WTC11 (cell line): ENCODE results near the gene PTPRN2. TPM values are rescaled to one million over a fixed set of nuclear protein-coding genes. Genes with fewer than 3 reads are reported as not detected.

Experiments used
- ATAC-seq: fragments of 200-7000 bp; cut with Tn5 transposase; 2 replicates; pipeline ENCODE4 v1.10.0; 2021; ENCODE audit warnings: mild to moderate bottlenecking, moderate library complexity
- CTCF ChIA-PET: fragments of 300-600 bp; sonication (Branson Sonifier 250); formaldehyde crosslinking; loops from one replicate; lab custom pipeline; 2021; ENCODE audit warnings: antibody characterized with exemption; lab: Charles Lee
- POLR2A ChIA-PET: fragments of 350-600 bp; sonication (Branson Sonifier 250); formaldehyde crosslinking; loops from one replicate; lab custom pipeline; 2021; ENCODE audit warnings: antibody characterized with exemption; lab: Charles Lee
- DNase-seq: peaks from one replicate; pipeline ENCODE4 v3.0.0; 2021; ENCODE audit warnings: low spot score
- H3K27ac Mint-ChIP-seq: 2 replicates; pipeline ENCODE4 v1.8.0; 2021; ENCODE audit warnings: mixed read lengths
- H3K27me3 Mint-ChIP-seq: 2 replicates; pipeline ENCODE4 v1.8.0; 2021; ENCODE audit warnings: low read depth, mild to moderate bottlenecking, moderate library complexity, mixed read lengths
- H3K36me3 Mint-ChIP-seq: 2 replicates; pipeline ENCODE4 v1.8.0; 2021; ENCODE audit warnings: mixed read lengths
- H3K4me1 Mint-ChIP-seq: 2 replicates; pipeline ENCODE4 v1.8.0; 2022; ENCODE audit warnings: mixed read lengths
- H3K4me3 Mint-ChIP-seq: 2 replicates; pipeline ENCODE4 v1.8.0; 2021; ENCODE audit warnings: mild to moderate bottlenecking, moderate library complexity, mixed read lengths
- H3K9me3 Mint-ChIP-seq: 2 replicates; pipeline ENCODE4 v1.8.0; 2021; ENCODE audit warnings: mixed read lengths
- ARID4B ChIP-seq: sonication (generic); formaldehyde crosslinking; IDR thresholded peaks from 2 replicates; pipeline ENCODE4 v1.8.0; 2023; ENCODE audit warnings: missing genetic modification reagents, mild to moderate bottlenecking, borderline replicate concordance
- ATF1 ChIP-seq: sonication (generic); formaldehyde crosslinking; IDR thresholded peaks from 2 replicates; pipeline ENCODE4 v1.8.1; 2023; ENCODE audit warnings: mild to moderate bottlenecking, moderate library complexity, missing genetic modification reagents
- ATF2 ChIP-seq: sonication (generic); formaldehyde crosslinking; IDR thresholded peaks from 2 replicates; pipeline ENCODE4 v1.8.1; 2022; ENCODE audit warnings: low read depth, missing genetic modification reagents, borderline replicate concordance
- ATF3 ChIP-seq: sonication (generic); formaldehyde crosslinking; conservative IDR thresholded peaks from 2 replicates; pipeline ENCODE4 v1.8.1; 2022; ENCODE audit warnings: mild to moderate bottlenecking, missing genetic modification reagents
- ATF6 ChIP-seq: sonication (generic); formaldehyde crosslinking; IDR thresholded peaks from 2 replicates; pipeline ENCODE4 v1.8.1; 2023; ENCODE audit warnings: mild to moderate bottlenecking, missing genetic modification reagents
- CBFB ChIP-seq: sonication (generic); formaldehyde crosslinking; IDR thresholded peaks from 2 replicates; pipeline ENCODE4 v1.8.1; 2022; ENCODE audit warnings: mild to moderate bottlenecking, low read depth, missing genetic modification reagents
- E2F1 ChIP-seq: sonication (generic); formaldehyde crosslinking; IDR thresholded peaks from 2 replicates; pipeline ENCODE4 v1.8.0; 2022; ENCODE audit warnings: mild to moderate bottlenecking, missing genetic modification reagents
- E2F4 ChIP-seq: sonication (generic); formaldehyde crosslinking; IDR thresholded peaks from 2 replicates; pipeline ENCODE4 v1.8.1; 2022; ENCODE audit warnings: low read depth, mild to moderate bottlenecking, moderate library complexity, missing genetic modification reagents, borderline replicate concordance
- FOXJ3 ChIP-seq: sonication (generic); formaldehyde crosslinking; IDR thresholded peaks from 2 replicates; pipeline ENCODE4 v1.9.0; 2021; ENCODE audit warnings: missing genetic modification reagents, mild to moderate bottlenecking, borderline replicate concordance
- HMGA2 ChIP-seq: fragments of 250-450 bp; sonication (Bioruptor Pico); IDR thresholded peaks from 2 replicates; pipeline ENCODE4 v1.4.0; 2021; ENCODE audit warnings: mild to moderate bottlenecking, moderate library complexity
- HMGXB4 ChIP-seq: sonication (generic); formaldehyde crosslinking; IDR thresholded peaks from 2 replicates; pipeline ENCODE4 v1.8.1; 2023; ENCODE audit warnings: mild to moderate bottlenecking, moderate library complexity, missing genetic modification reagents
- NFATC4 ChIP-seq: fragments of 250-450 bp; sonication (Bioruptor Pico); IDR thresholded peaks from 2 replicates; pipeline ENCODE4 v1.9.0; 2021; ENCODE audit warnings: mild to moderate bottlenecking
- RORB ChIP-seq: fragments of 250-450 bp; sonication (Bioruptor Pico); IDR thresholded peaks from 2 replicates; pipeline ENCODE4 v1.9.0; 2021; ENCODE audit warnings: mild to moderate bottlenecking
- TEAD1 ChIP-seq: sonication (generic); formaldehyde crosslinking; IDR thresholded peaks from 2 replicates; pipeline ENCODE4 v1.8.0; 2022; ENCODE audit warnings: mild to moderate bottlenecking, missing genetic modification reagents
- ZNF219 ChIP-seq: sonication (generic); formaldehyde crosslinking; IDR thresholded peaks from 2 replicates; pipeline ENCODE4 v1.8.0; 2023; ENCODE audit warnings: missing genetic modification reagents, mild to moderate bottlenecking, borderline replicate concordance
- total RNA-seq: library from RNA; stranded (reverse); gene quantifications from 3 replicates; pipeline ENCODE4 v1.2.3, GENCODE V29; 2021

The PTPRN2 gene
- total RNA-seq, 1 experiment from 2014 or later: 4.7 TPM

GRCh38 chr7:157493776-157494175, 1093.8 kb downstream of the PTPRN2 start (continued):
- no peak for TF ChIP-seq ARID4B (CRISPR knock-in tag)
- TF ChIP-seq CBFB: no peak
- no peak for TF ChIP-seq FOXJ3 (CRISPR knock-in tag)
- TF ChIP-seq ATF6 (CRISPR knock-in tag): no peak
- TF ChIP-seq HMGXB4: no peak
- TF ChIP-seq E2F1 (CRISPR knock-in tag): no peak
- TF ChIP-seq ATF2 (CRISPR knock-in tag): no peak
- TF ChIP-seq TEAD1 (CRISPR knock-in tag): no peak
- no peak for TF ChIP-seq NFATC4 (CRISPR knock-in tag)
- TF ChIP-seq ATF3 (CRISPR knock-in tag): no peak
- no peak for TF ChIP-seq ATF1 (CRISPR knock-in tag)
- no peak for TF ChIP-seq RORB (CRISPR knock-in tag)

GRCh38 chr7:157493017-157493416, 1094.6 kb downstream of the PTPRN2 start:
- no peak for ATAC-seq
- H3K27me3 Mint-ChIP-seq: peaks cover 25% of the 10 kb centered on the region
- TF ChIP-seq E2F4 (CRISPR knock-in tag): no peak
- no peak for TF ChIP-seq RORB (CRISPR knock-in tag)
- no peak for TF ChIP-seq HMGA2
- TF ChIP-seq ZNF219 (CRISPR knock-in tag): no peak
- no peak overlapping the region for H3K4me3 Mint-ChIP-seq
- no peaks in the 10 kb centered on the region for H3K4me1 Mint-ChIP-seq
- peaks cover 16% of the 10 kb centered on the region for H3K9me3 Mint-ChIP-seq
- ChIA-PET POLR2A (no interaction called here), CTCF (interaction anchor here (1.8 kb wide), 1 partner anchor 19 kb away, joined by 8 read pairs; no protein-coding TSS in a partner anchor)
- H3K27ac Mint-ChIP-seq: no peak overlapping the region
- H3K36me3 Mint-ChIP-seq: peaks cover 4% of the 10 kb centered on the region; the same call in 1 of the 2 replicates
- DNase-seq: no peak
